Measurements from ENCODE around the gene STOML3. TPM values are rescaled to one million over a fixed set of nuclear protein-coding genes. Genes with fewer than 3 reads are reported as not detected.

STOML3 gene
- total and polyA plus RNA-seq, 2 of the 4 experiments (the other 2 are of a cell fraction), result not detected

- peaks cover 4% of the 10 kb centered on the region; the same call in 1 of the 2 replicates for H4K20me1 ChIP-seq (ENCODE audit: insufficient read depth, low read length)
- POLR2A ChIA-PET (ENCODE audit: unreplicated experiment), result no interaction called here
- intact Hi-C loops (cut with micrococcal nuclease), result loop anchor here (10.0 kb wide), 1 partner anchor 381 kb away; no protein-coding TSS in a partner anchor
These were observed 43.5 kb upstream of the STOML3 start for GRCh38 chr13:39034085-39034484.

More at GRCh38 chr13:39034085-39034484, 43.5 kb upstream of the STOML3 start:
- H3K4me2 ChIP-seq (ENCODE audit: low read depth, low read length), result no peak overlapping the region
- H3K4me1 ChIP-seq (ENCODE audit: control insufficient read depth, insufficient read depth, low read length), result peaks cover 2% of the 10 kb centered on the region; the same call in 1 of the 2 replicates
- H3K27ac ChIP-seq (ENCODE audit: insufficient read depth, low read length), result no peak overlapping the region
- H2BK20ac ChIP-seq (ENCODE audit: low read depth, low read length), result no peak overlapping the region
- no peak for ATAC-seq (ENCODE audit: low read depth)
- no peak overlapping the region for H3K9ac ChIP-seq (ENCODE audit: low read depth, low read length)
- H4K8ac ChIP-seq (ENCODE audit: low read depth in 2 of 2, low read length in 2 of 2), result no peak overlapping the region
- no TSS peak for BruUV-seq (replicated peaks)
- H2AK9ac ChIP-seq (replicated peaks; ENCODE audit: low read depth, low read length, poor library complexity), result no peak overlapping the region
- dilution Hi-C loops (cut with HindIII; ENCODE audit: low sequenced_read_pairs, unreplicated experiment), result no loop called here
- no peak overlapping the region for H4K91ac ChIP-seq (ENCODE audit: insufficient read depth, low read depth, low read length)
- H3K36me3 ChIP-seq (ENCODE audit: control insufficient read depth, insufficient read depth, low read length), result peaks cover 2% of the 10 kb centered on the region; the same call in 1 of the 2 replicates
- CTCF ChIA-PET, result interaction anchor here (1.7 kb wide), 1 partner anchor 10 kb away, joined by 6 read pairs; no protein-coding TSS in a partner anchor
- H3K23ac ChIP-seq (ENCODE audit: low read depth, low read length), result no peak overlapping the region
- H3K14ac ChIP-seq (replicated peaks; ENCODE audit: low read depth, low read length), result no peak overlapping the region
- H3K27me3 ChIP-seq (ENCODE audit: control insufficient read depth, insufficient read depth, low read length), result no peaks in the 10 kb centered on the region
- peaks cover 18 to 41% of the 10 kb centered on the region in 2 experiments for H3K79me1 ChIP-seq (ENCODE audit: low read depth in 1 of 2, low read length in 2 of 2)
- H2AFZ ChIP-seq (replicated peaks; ENCODE audit: low read length, poor library complexity), result no peak overlapping the region
- no peak overlapping the region for H2BK120ac ChIP-seq (ENCODE audit: low read depth, low read length)
- no peaks in the 10 kb centered on the region for H3K9me3 ChIP-seq (ENCODE audit: control insufficient read depth, insufficient read depth, low read length)
- WGBS, 2 experiments (ENCODE audit: extremely low coverage in 2 of 2, insufficient read length in 1 of 2), result no CpG with 5 or more reads among the region's 1 CpG
- no peak for TF ChIP-seq POLR2A (IDR thresholded peaks at IDR 0.05; ENCODE audit: low read depth, low read length)
- TF ChIP-seq CTCF (conservative IDR thresholded peaks at IDR 0.05; ENCODE audit: low read depth, low read length), result no peak
- no peak for TF ChIP-seq ELK1 (IDR thresholded peaks at IDR 0.05; ENCODE audit: borderline replicate concordance, low read depth, low read length)
- TF ChIP-seq CEBPB (IDR thresholded peaks at IDR 0.05; ENCODE audit: low read depth, low read length), result no peak
- TF ChIP-seq FOS (IDR thresholded peaks at IDR 0.05; ENCODE audit: low read depth, low read length), result no peak
- TF ChIP-seq RAD21 (IDR thresholded peaks at IDR 0.05; ENCODE audit: low read length), result no peak
- H3K9me1 ChIP-seq (ENCODE audit: insufficient read depth, low read length), result no peaks in the 10 kb centered on the region; the same call in 1 of the 2 replicates
- H3K18ac ChIP-seq (ENCODE audit: low read depth, low read length), result no peak overlapping the region
- no peak overlapping the region for H3K4me3 ChIP-seq (ENCODE audit: insufficient read depth, low read depth, low read length)
- no peak overlapping the region for H3K56ac ChIP-seq (ENCODE audit: extremely low read depth, insufficient read depth, low read length)
- H2BK5ac ChIP-seq (ENCODE audit: low read depth, low read length, poor library complexity, severe bottlenecking), result no peak overlapping the region
- in situ Hi-C loops (cut with MboI; ENCODE audit: low sequenced_read_pairs), result no loop called here
- no peak overlapping the region for H3K4ac ChIP-seq (ENCODE audit: low read depth, low read length)
- DNase-seq, result no peak
- H2AK5ac ChIP-seq (ENCODE audit: low read depth, low read length), result no peak overlapping the region
- H2BK15ac ChIP-seq (ENCODE audit: low read depth, low read length), result no peak overlapping the region
- H4K5ac ChIP-seq (ENCODE audit: low read depth, low read length), result no peak overlapping the region

Measured in IMR-90 (cell line).